IMR-90 (cell line): ENCODE data around the gene SAMM50.

Experiments
- CEBPB ChIP-seq: IDR thresholded peaks from 2 replicates; pipeline ENCODE4 v1.6.1; 2012; ENCODE audit warnings: low read depth, low read length, improper control_type of control experiment
- CHD1 ChIP-seq: IDR thresholded peaks from 2 replicates; pipeline ENCODE4 v1.6.1; 2012; ENCODE audit warnings: low read depth, low read length, improper control_type of control experiment
- FOS ChIP-seq: fragments of 150-350 bp; IDR thresholded peaks from 2 replicates; pipeline ENCODE4 v1.6.1; 2016; ENCODE audit warnings: low read depth, low read length
- MAFK ChIP-seq: IDR thresholded peaks from 2 replicates; pipeline ENCODE4 v1.6.1; 2012; ENCODE audit warnings: low read depth, low read length, improper control_type of control experiment
- MAZ ChIP-seq: IDR thresholded peaks from 2 replicates; pipeline ENCODE4 v1.6.1; 2012; ENCODE audit warnings: low read depth, mild to moderate bottlenecking, low read length, improper control_type of control experiment, moderate library complexity, borderline replicate concordance
- MXI1 ChIP-seq: IDR thresholded peaks from 2 replicates; pipeline ENCODE4 v1.6.1; 2012; ENCODE audit warnings: low read depth, mild to moderate bottlenecking, low read length, moderate library complexity, borderline replicate concordance
- NFE2L2 ChIP-seq: fragments of 150-350 bp; IDR thresholded peaks from 2 replicates; pipeline ENCODE4 v1.6.1; 2016; ENCODE audit warnings: low read depth, mild to moderate bottlenecking, low read length
- POLR2A ChIP-seq: IDR thresholded peaks from 2 replicates; pipeline ENCODE4 v1.6.1; 2012; ENCODE audit warnings: mild to moderate bottlenecking, low read depth, low read length
- RCOR1 ChIP-seq: IDR thresholded peaks from 2 replicates; pipeline ENCODE4 v1.6.1; 2012; ENCODE audit warnings: mild to moderate bottlenecking, low read length, improper control_type of control experiment; ENCODE audit not compliant: insufficient replicate concordance
- RFX5 ChIP-seq: IDR thresholded peaks from 2 replicates; pipeline ENCODE4 v1.8.0; 2012; ENCODE audit warnings: low read depth, mild to moderate bottlenecking, low read length, moderate library complexity
- SMC3 ChIP-seq: fragments of 150-350 bp; IDR thresholded peaks from 2 replicates; pipeline ENCODE4 v1.6.1; 2016; ENCODE audit warnings: low read depth, mild to moderate bottlenecking, antibody characterized with exemption, low read length, moderate library complexity
- TF ChIP-seq, protein P1 (sequence below): conservative IDR thresholded peaks from 2 replicates; pipeline ENCODE4 v1.5.1; 2012; ENCODE audit warnings: mild to moderate bottlenecking, low read depth, low read length, improper control_type of control experiment
- TF ChIP-seq, protein P2 (sequence below): fragments of 150-350 bp; IDR thresholded peaks from 2 replicates; pipeline ENCODE4 v1.6.1; 2017; ENCODE audit warnings: mild to moderate bottlenecking, antibody characterized with exemption, low read length, low read depth
- TF ChIP-seq, protein P3 (sequence below): fragments of 150-350 bp; IDR thresholded peaks from 2 replicates; pipeline ENCODE4 v1.6.1; 2016; ENCODE audit warnings: low read depth, mild to moderate bottlenecking, low read length, moderate library complexity, borderline replicate concordance

DNA sequence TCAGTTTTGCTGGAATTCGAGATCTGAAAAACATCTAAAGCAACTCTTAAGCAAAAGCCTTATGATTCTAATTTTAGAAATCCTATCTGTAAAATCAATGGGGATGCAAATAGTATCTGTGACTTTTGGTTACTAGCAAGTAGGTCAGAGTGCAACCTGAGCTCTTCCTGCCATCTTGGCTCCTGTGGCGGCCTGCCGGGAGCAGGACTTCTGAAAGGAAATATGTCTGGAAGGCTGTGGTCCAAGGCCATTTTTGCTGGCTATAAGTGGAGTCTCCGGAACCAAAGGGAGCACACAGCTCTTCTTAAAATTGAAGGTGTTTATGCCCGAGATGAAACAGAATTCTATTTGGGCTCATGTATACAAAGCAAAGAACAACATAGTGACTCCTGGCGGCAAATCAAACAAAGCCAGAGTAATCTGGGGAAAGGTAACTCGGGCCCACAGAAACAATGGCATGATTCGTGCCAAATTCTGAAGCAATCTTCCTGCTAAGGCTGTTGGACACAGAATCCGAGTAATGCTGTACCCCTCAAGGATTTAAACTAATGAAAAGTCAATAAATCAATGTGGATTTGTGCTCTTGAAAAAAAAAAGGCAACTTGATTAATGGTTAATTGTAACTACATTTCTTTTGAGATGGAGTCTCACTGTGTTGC, 1.7 kb downstream of the SAMM50 start:
- TF ChIP-seq, protein P1, sequence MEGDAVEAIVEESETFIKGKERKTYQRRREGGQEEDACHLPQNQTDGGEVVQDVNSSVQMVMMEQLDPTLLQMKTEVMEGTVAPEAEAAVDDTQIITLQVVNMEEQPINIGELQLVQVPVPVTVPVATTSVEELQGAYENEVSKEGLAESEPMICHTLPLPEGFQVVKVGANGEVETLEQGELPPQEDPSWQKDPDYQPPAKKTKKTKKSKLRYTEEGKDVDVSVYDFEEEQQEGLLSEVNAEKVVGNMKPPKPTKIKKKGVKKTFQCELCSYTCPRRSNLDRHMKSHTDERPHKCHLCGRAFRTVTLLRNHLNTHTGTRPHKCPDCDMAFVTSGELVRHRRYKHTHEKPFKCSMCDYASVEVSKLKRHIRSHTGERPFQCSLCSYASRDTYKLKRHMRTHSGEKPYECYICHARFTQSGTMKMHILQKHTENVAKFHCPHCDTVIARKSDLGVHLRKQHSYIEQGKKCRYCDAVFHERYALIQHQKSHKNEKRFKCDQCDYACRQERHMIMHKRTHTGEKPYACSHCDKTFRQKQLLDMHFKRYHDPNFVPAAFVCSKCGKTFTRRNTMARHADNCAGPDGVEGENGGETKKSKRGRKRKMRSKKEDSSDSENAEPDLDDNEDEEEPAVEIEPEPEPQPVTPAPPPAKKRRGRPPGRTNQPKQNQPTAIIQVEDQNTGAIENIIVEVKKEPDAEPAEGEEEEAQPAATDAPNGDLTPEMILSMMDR: no peak
- TF ChIP-seq MXI1: no peak
- no peak for TF ChIP-seq RCOR1
- no peak for TF ChIP-seq POLR2A
- TF ChIP-seq, protein P2, sequence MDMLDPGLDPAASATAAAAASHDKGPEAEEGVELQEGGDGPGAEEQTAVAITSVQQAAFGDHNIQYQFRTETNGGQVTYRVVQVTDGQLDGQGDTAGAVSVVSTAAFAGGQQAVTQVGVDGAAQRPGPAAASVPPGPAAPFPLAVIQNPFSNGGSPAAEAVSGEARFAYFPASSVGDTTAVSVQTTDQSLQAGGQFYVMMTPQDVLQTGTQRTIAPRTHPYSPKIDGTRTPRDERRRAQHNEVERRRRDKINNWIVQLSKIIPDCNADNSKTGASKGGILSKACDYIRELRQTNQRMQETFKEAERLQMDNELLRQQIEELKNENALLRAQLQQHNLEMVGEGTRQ: no peak
- no peak for TF ChIP-seq FOS
- no peak for TF ChIP-seq NFE2L2
- no peak for TF ChIP-seq SMC3
- TF ChIP-seq MAZ: no peak
- TF ChIP-seq, protein P3, sequence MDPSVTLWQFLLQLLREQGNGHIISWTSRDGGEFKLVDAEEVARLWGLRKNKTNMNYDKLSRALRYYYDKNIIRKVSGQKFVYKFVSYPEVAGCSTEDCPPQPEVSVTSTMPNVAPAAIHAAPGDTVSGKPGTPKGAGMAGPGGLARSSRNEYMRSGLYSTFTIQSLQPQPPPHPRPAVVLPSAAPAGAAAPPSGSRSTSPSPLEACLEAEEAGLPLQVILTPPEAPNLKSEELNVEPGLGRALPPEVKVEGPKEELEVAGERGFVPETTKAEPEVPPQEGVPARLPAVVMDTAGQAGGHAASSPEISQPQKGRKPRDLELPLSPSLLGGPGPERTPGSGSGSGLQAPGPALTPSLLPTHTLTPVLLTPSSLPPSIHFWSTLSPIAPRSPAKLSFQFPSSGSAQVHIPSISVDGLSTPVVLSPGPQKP: no peak
- TF ChIP-seq MAFK: no peak
- no peak for TF ChIP-seq RFX5
- no peak for TF ChIP-seq CEBPB
- no peak for TF ChIP-seq CHD1
